ENCODE measurements around the gene CCDC122.

CCDC122 gene

GRCh38 chr13:43878892-43879754, at the start of gene CCDC122:
CCDC122 (minus strand) TSS chr13:43879740; CDS start chr13:43869376, 10,364 bp downstream.
- peak; percentile 58 for DNase-seq

DNA sequence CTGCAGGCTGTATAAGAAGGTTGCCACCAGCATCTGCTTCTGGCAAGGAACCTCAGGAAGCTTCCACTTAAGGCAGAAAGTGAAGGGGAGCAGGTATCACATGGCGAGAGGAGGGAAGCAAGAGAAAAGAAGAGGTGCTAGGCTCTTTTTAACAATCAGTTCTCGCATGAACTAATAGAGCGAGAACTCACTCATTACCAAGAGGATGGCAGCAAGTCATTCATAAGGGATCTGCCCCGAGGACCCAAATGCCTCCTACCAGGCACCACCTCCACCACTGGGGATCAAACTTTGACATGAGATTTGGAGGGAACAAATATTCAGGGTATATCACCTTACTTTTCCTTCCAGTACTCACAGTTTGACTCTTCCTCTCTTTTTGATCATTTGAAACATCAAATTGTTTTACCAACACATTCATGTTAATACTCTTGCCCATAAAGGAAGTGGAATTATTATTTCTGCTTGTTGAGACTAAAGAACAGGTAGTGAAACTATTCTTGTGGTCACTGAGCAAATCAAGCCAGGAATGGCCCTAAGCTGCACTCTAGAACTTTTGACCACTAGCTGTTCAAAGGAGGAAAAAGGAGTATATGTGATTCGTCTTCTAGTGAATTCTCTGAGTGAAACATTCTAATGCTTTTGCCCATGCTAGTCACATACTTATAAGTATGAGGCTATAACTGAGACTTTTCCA, 45.2 kb upstream of the CCDC122 start:
- no peak for DNase-seq

DNA sequence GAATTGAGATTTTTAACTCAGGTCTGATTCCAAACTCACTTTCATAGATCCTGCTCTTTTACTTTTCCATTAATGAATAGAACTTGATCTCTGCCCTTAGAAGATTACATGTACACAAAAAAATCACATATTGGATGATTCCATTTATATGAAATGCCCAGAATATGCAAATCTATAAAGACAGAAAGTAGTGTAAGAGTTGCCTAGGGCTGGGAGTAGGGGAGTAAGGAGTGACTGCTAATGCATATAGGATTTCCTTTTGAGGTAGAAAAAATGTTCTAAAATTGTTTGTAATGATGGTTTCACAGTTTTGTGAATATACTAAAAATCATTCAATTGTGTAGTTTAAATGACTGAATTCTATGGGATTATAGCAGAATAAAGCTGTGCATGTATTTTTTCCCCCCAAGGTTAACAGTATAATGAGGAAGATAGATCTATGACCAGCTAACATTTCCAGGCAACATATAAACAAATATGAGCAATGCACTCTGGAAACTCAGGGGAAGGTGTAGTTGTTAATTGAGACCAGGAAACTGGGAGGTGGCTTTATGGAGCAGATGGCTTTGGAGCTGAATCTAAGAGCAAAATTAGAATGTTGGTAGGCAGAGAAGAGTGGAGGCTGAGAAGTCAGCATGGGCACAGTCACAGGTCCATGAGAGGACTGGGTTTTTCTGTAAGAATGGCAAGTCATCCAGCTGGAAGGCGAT, 41.6 kb upstream of the CCDC122 start:
- DNase-seq, result no peak

- DNase-seq, result no peak
Measured at GRCh38 chr13:43918636-43919035, 39.1 kb upstream of the CCDC122 start.

GRCh38 chr13:43916828-43917227, 37.3 kb upstream of the CCDC122 start:
- no peak for DNase-seq

- DNase-seq, result no peak
Measured at GRCh38 chr13:43915451-43915850, 35.9 kb upstream of the CCDC122 start.

DNA sequence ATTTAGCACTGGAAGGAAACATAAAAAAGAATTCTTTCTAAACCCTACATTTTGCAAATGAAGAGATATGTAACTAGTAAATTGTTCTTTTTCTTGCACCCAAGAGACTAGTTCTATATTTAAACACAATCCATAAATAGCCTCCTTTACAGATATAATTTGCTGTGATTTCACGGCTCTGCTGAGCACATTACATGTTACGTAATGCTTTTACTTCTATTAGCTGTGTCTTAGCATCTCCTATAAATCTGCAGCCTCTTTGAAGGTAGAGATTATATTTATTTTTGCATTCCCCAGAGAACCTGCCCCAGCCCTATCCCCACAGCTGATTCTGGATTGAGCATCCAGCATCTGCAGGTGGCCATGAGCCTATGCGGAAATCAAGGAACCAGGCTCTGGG, 32.3 kb upstream of the CCDC122 start:
- DNase-seq, result no peak

GRCh38 chr13:43911278-43911677, 31.7 kb upstream of the CCDC122 start:
- DNase-seq, result no peak

GRCh38 chr13:43910856-43911255, 31.3 kb upstream of the CCDC122 start:
- no peak for DNase-seq

DNA sequence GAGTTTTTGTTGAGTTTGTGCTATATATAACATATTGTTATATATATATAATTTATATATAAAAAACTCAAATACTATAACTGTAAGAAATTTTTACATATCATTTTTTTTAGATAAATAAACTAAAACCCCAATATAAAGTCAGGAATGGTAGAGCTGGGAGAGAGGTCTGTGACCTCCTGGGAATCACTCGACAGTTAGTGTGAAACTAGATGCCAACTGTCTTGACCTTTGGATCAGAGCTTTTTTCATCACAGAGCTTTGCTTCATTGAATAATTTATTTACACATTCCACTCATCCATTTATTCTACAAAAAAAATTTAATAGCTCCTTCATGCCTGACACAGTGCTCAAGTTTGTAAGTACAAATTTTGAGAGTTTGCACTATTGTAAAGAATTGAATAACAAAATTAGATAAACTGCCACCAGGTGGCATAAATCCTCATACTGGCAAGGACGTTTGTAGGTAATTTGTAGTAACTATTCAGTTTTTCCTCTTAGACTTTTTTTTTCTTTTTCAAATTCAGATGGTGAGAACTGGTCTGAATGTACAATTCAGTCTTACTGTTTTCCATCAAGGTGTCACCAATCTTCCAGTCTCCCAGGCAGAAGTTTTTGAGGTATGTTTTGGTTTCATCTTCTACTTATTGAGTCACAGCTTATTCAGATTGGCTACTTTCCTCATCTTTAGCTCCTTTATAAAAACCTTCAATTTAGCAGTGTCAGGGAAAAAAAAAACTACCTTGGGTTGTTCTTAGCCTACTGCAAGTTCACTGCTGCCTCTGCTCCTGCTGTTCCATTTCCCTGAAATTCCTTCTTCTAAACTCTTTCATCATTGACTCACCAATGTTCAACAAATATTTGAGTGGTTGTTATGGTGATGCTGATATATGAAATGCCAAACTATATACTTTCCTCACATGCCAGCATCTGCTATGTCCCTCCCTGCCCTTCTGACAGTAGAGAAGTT, 28.9 kb upstream of the CCDC122 start:
- no peak for DNase-seq

GRCh38 chr13:43905435-43906031, 26.0 kb upstream of the CCDC122 start:
- peak; percentile 17 for DNase-seq

DNA sequence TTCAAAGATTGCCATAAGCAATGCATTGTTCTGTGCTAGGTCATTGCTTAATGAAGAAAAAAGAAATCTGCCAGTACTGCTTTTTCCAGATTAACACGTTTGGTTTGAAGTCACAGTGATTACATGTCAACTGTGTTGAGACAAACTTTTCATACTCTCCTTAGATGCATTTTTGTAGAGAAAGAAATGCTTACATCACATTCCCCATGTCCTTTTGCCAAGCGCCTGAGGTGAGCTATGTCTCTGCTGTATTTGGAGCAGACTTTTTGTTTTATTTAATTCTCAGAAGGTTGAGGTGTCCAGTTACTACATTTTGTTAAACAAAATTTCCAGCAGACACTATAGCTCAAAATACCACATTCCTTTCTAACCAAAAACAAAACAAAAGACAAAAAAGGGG, 16.4 kb upstream of the CCDC122 start:
- no peak for DNase-seq

DNA sequence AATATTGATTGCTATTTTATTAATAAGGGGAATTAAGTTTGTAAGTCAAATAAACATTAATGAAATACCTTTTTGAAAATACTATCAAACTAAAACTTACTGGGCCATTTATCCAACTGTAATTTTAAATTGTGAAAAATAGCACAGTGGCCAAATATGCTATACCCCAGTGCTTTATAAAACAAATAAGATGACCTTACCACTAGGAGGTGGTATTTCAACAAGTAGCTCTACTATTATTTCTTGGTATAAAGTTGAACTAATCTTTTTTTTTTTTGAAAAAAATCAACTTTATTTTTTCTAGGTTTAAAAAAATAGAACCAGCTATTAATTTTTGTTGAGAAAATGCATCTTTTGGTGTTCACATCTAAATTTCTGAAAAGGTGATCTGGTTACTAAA, 14.9 kb upstream of the CCDC122 start:
- DNase-seq, result no peak

DNA sequence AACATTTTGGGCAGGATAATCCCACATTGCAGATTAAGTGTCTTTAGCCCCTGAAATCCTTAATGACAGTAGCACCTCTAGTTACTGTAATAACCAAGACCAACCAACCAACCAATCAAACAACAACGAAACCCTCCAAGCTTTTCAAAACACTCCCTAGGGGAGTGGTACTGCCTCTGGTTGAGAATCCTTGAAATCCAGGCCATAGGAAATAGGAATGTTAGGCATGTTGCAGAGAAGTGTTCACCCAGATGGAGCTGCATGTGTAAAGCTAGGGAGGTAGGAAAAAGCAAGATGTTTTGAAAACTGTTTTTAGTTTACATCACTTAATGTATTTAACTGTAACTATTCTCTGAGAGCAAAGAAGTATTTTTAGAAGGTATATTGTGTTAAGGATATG, 4.7 kb upstream of the CCDC122 start:
- DNase-seq, result no peak

DNA sequence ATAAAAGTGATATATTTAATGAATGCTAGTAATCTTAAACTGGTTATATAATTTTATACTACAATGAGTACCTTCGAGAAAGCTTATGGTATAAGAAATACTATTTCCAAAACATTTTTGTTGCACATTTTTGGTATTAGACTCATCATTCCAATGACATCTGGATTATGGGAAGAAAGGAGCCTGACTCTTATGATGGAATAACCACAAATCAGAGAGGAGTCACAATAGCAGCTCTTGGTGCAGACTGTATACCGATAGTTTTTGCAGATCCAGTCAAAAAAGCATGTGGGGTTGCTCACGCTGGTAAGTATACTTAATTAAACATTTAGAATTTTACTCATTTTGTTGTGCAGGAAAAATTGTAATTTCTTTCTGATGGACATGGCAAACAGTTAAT, 4.1 kb upstream of the CCDC122 start:
- no peak for DNase-seq

- no peak for DNase-seq
Measured at GRCh38 chr13:43881580-43881979, 2.0 kb upstream of the CCDC122 start.

DNA sequence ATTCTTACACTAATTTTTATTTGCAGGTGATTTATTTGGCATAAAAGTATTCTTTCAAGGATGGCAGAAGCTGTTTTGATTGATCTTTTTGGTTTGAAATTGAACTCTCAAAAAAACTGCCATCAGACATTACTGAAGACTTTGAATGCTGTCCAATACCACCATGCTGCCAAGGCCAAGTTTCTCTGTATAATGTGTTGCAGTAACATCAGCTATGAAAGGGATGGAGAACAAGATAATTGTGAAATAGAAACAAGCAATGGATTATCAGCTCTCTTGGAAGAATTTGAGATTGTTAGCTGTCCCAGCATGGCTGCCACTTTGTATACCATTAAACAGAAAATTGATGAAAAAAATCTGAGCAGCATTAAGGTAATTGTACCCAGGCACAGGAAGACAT, 1.4 kb upstream of the CCDC122 start:
- DNase-seq, result no peak

DNA sequence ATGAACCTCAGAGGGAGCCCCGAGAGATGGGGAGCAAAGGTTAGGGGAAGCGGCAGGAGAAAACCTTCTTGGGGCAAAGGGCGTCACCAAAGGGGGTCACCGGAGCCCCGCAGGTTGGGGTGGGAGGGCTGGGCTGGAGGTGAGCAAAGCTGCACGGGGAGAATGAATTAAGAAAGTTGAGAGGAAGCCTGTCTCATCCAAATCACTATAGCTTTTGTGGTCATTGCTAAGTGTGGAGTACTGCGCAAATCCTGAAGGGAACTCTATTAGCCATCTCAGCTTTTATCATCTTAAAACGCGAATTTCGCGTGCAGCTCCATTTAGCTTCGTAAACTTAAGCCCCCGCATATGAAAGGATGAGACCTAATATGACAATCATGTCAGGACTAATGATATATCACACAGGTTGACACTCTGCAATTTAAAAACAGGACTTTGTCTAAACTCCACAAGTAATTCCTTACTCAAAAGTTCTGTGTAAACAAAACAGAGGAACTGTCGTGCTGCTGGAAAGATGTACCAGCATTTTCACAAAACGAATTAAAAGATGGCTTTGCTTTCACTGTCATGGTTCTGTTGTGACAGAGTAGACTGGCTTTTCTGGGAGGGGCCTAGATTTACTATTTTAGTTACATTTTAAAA, 795 bp upstream of the CCDC122 start:
- no peak for DNase-seq

GRCh38 chr13:43879755-43880181, 228 bp upstream of the CCDC122 start, which contains the start of gene LACC1:
LACC1 (plus strand) TSS chr13:43879904; CDS start chr13:43880986, 1,082 bp downstream.
- DNase-seq, result no peak

- DNase-seq, result no peak
Measured at GRCh38 chr13:43877766-43878165, 1.8 kb downstream of the CCDC122 start.

- DNase-seq, result no peak
Measured at GRCh38 chr13:43877326-43877725, 2.2 kb downstream of the CCDC122 start.
